ENCODE results near the gene CDKN1A. TPM values are rescaled to one million over a fixed set of nuclear protein-coding genes. Genes with fewer than 3 reads are reported as not detected.

Gene CDKN1A
- total and polyA plus RNA-seq, 11 donors = 27.5 to 658 (median 99.8) TPM

- H3K4me3 ChIP-seq = peak overlapping the region in 10 of 12 donors; percentile 12 to 54 (median 38)
- peak; percentile 84 to 88 (median 87) for DNase-seq
- no peaks in the 10 kb centered on the region for H3K9me3 ChIP-seq
- H3K27ac ChIP-seq = peak overlapping the region; percentile 70 to 93 (median 82)
- no peaks in the 10 kb centered on the region for H3K27me3 ChIP-seq
- H3K4me1 ChIP-seq = peaks cover 0 to 27% (median 16%) of the 10 kb centered on the region in 12 donors
- H3K36me3 ChIP-seq = no peaks in the 10 kb centered on the region
- peak in 1 of 12 donors; percentile 8 for TF ChIP-seq CTCF (IDR thresholded peaks at IDR 0.05)
- no peak for TF ChIP-seq POLR2A (IDR thresholded peaks at IDR 0.05)
- intact Hi-C loops (cut with DNase I) = loop anchor here in 1 of 10 donors (5.0 kb wide), 1 partner anchor 53 kb away; no protein-coding TSS in a partner anchor
- WGBS, 4 donors = 10 to 18% (median 15%) methylated on average over 17 to 24 of the region's 24 CpGs
- ATAC-seq = peak; percentile 83 to 91 (median 86)
These were observed 56.9 kb downstream of the CDKN1A start for GRCh38 chr6:36735110-36736071.

Other genes with a start within 250 kb of the CDKN1A start
- gene PXT1, start 235.9 kb upstream of the CDKN1A start, total RNA-seq = under 1 TPM in 4 of 9 donors, not detected in 5; 0.21 to 0.59 (median 0.40) TPM
- gene PXT1, start 235.9 kb upstream of the CDKN1A start, polyA plus RNA-seq = under 1 TPM; 0.11 to 0.26 TPM
- gene KCTD20, start 235.7 kb upstream of the CDKN1A start, total RNA-seq = 10 to 100 TPM; 25.0 to 43.9 (median 29.0) TPM
- 10 to 100 TPM in 1 of 2 donors, 1 to 10 TPM in 1; 8.3 to 25.6 TPM for gene KCTD20, start 235.7 kb upstream of the CDKN1A start, polyA plus RNA-seq
- 10 to 100 TPM; 14.3 to 32.8 (median 21.2) TPM for gene STK38, start 131.2 kb upstream of the CDKN1A start, total RNA-seq
- 10 to 100 TPM; 15.0 to 23.2 TPM for gene STK38, start 131.2 kb upstream of the CDKN1A start, polyA plus RNA-seq
- gene SRSF3, start 84.4 kb upstream of the CDKN1A start, total RNA-seq = 100 to 1,000 TPM in 6 of 9 donors, 10 to 100 TPM in 3; 43.2 to 162 (median 111) TPM
- gene SRSF3, start 84.4 kb upstream of the CDKN1A start, polyA plus RNA-seq = 100 to 1,000 TPM in 1 of 2 donors, 10 to 100 TPM in 1; 69.1 to 215 TPM
- gene RAB44, start 19.1 kb downstream of the CDKN1A start, total RNA-seq = under 1 TPM in 5 of 9 donors, not detected in 4; 0.06 to 0.32 (median 0.09) TPM
- gene RAB44, start 19.1 kb downstream of the CDKN1A start, polyA plus RNA-seq = under 1 TPM in 1 of 2 donors, not detected in 1; 0.04 TPM
- 100 to 1,000 TPM in 1 of 9 donors, 10 to 100 TPM in 7, 1 to 10 TPM in 1; 5.2 to 111 (median 28.4) TPM for gene CPNE5, start 160.7 kb downstream of the CDKN1A start, total RNA-seq
- gene CPNE5, start 160.7 kb downstream of the CDKN1A start, polyA plus RNA-seq = 10 to 100 TPM in 1 of 2 donors, 1 to 10 TPM in 1; 4.0 to 12.1 TPM
- gene PPIL1, start 196.1 kb downstream of the CDKN1A start, total RNA-seq = 10 to 100 TPM; 30.9 to 61.6 (median 42.6) TPM
- 10 to 100 TPM; 42.6 to 69.3 TPM for gene PPIL1, start 196.1 kb downstream of the CDKN1A start, polyA plus RNA-seq
- 10 to 100 TPM; 54.2 to 86.2 (median 75.5) TPM for gene C6orf89, start 207.2 kb downstream of the CDKN1A start, total RNA-seq
- 10 to 100 TPM; 34.0 to 55.9 TPM for gene C6orf89, start 207.2 kb downstream of the CDKN1A start, polyA plus RNA-seq

All from heart left ventricle (tissue), 16 donors.